Activated gamma-delta T cell (primary cell): ENCODE data around the gene ECSIT.

Source experiments
- DNase-seq: peaks from one replicate; lab custom pipeline; 2025; lab: John Stamatoyannopoulos, UW

The ECSIT gene

GRCh38 chr19:11549386-11549953 lies 20.5 kb upstream of the ECSIT start:
- no peak for DNase-seq

GRCh38 chr19:11547929-11548700 lies 19.2 kb upstream of the ECSIT start:
- DNase-seq: no peak

- no peak for DNase-seq
These were observed 12.3 kb upstream of the ECSIT start for GRCh38 chr19:11541238-11541637.

GRCh38 chr19:11540645-11541044 lies 11.7 kb upstream of the ECSIT start:
- DNase-seq: no peak

GRCh38 chr19:11539495-11540365 lies 10.8 kb upstream of the ECSIT start:
- DNase-seq: no peak

GRCh38 chr19:11538232-11539036 lies 9.5 kb upstream of the ECSIT start, which contains the start of gene CNN1:
Gene CNN1, plus strand, starts transcription at chr19:11538851. Its CDS starts 77 bp downstream, at chr19:11538928.
- no peak for DNase-seq

GRCh38 chr19:11535792-11536595 lies 7.1 kb upstream of the ECSIT start:
- peak; percentile 73 for DNase-seq

- DNase-seq: no peak
These were observed 6.0 kb upstream of the ECSIT start for GRCh38 chr19:11534948-11535347.

- DNase-seq: no peak
These were observed 5.6 kb upstream of the ECSIT start for GRCh38 chr19:11534538-11534937.

- no peak for DNase-seq
These were observed 1.5 kb upstream of the ECSIT start for GRCh38 chr19:11530432-11530831.

- no peak for DNase-seq
These were observed 9.8 kb downstream of the ECSIT start for GRCh38 chr19:11519138-11519537.

GRCh38 chr19:11513946-11514345 lies 15.0 kb downstream of the ECSIT start:
- DNase-seq: no peak

GRCh38 chr19:11510444-11510843 lies 18.5 kb downstream of the ECSIT start:
- DNase-seq: no peak

GRCh38 chr19:11507370-11508078 lies 21.4 kb downstream of the ECSIT start:
- no peak for DNase-seq

- no peak for DNase-seq
These were observed 22.0 kb downstream of the ECSIT start for GRCh38 chr19:11506967-11507366.

- DNase-seq: no peak
These were observed 22.8 kb downstream of the ECSIT start for GRCh38 chr19:11506101-11506555.

- peak; percentile 83 for DNase-seq
These were observed 23.3 kb downstream of the ECSIT start, which contains the start of gene ZNF653 for GRCh38 chr19:11505504-11506100. Gene ZNF653, minus strand, starts transcription at chr19:11505839. Its CDS starts 53 bp downstream, at chr19:11505786.

GRCh38 chr19:11505032-11505503 lies 23.9 kb downstream of the ECSIT start:
- peak; percentile 88 for DNase-seq

- no peak for DNase-seq
These were observed 24.4 kb downstream of the ECSIT start for GRCh38 chr19:11504502-11505031.
